HTR-8/SVneo (cell line): ENCODE results near the gene TFF2.

Experiments
- DNase-seq: peaks from one replicate; pipeline ENCODE4 v3.0.0; 2011; ENCODE audit warnings: low spot score, mixed read lengths; ENCODE audit not compliant: insufficient read length
- FAIRE-seq: peaks from 2 replicates; lab custom pipeline; 2011; peaks lifted over from hg19 to GRCh38; lab: Jason Lieb, UNC

The TFF2 gene

DNA sequence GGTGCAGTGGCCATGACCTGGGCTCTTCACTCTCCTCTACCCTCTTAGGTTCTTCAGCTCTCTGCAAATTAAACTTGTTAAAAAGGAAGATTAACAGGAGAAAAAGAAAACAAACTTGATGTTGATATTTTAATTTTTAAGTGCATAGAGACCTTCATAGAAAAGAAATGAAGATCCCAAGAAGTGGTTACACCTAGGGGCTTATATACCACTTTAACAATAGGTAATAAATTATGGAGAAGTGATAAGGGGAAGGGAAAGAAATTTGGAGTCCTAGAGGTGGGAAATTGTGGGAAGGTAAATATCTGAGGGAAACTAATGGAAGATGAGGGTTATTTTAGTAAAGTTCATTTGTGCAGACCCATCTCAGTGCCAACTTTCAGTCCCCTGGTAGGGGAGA lies 19.1 kb downstream of the TFF2 start:
- DNase-seq (no peak), FAIRE-seq (no peak)

DNA sequence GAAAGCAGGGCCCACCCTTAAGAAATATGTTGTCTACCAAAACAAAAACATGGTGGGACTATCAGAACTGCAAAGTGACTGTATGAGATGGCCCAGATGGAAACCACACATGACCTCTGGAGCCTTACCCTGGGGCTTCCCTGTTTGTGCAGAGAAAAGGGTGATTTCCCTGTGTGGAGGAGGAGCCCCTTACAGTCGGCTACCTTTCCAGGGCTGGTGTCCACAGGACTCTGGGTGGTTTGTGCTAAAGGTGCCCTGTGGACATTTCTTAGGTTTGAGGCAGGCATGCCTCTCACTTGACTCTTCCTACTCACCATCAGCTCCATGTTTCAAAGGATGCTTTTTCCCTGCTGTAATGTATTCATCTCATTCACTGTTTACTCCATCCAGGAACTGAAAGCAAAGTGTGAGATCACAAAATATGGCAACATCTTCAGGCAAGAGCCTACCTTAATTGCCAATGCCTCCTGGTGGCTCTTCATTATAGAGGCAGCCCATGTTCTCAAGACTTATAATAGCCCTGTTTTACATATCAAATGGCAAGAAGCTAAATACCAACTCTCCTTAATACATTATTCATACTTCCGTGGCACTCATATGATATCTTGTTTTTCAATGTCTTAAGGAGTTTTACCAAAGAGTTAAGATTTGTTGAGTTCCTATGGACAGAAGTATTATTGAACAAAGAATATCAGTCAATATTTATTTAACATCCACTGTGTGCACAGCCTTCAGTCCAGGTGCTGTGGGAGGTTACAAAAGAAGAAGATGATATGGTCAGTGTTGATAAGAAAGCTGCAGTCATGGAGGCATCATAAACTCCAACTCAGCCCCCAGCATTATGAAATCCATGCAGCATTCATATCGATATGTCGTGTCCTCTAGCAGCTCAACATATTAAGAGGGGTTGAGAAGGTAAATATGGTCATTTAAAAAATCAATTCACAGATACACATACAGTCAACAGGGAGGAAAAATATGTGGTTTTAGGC lies 20.1 kb downstream of the TFF2 start:
- DNase-seq (no peak), FAIRE-seq (no peak)

DNA sequence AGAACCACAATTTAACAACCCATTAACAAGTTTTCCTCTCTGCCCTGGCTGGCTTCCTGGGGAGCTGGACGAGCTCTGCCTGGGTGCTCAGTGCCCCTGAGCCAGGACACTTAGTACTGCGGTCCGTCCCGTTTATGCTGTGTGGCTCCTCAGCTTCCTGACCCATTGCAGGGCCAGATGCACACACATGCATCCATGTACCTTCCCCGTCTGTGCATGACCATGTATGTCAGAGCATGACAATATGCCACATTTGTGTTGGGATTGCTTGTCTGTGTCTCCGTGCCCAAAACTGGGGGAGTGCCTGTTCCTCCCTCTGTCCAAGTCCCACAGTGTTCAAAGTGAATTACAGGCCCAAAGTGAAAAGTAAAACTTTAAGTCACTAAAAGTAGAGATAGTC lies 25.9 kb downstream of the TFF2 start:
- DNase-seq (no peak), FAIRE-seq (no peak)

DNA sequence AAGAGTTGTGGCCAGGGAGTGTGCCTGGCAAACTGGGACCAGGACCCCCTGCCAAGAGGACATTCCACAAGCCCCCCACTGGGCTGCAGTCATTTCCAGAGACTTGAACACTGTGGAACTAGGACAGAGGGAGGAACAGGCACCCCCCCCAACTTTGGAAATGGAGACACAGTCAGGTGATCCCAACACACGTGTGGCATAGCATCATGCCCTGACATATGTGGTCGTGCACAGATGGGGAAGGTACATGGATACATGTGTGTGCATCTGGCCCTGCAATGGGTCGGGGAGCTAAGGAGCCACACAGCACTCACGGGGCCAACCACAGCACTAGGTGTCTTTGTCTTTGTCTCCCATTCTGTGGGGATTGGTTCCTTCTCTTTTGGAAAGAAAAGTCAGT lies 28.9 kb downstream of the TFF2 start:
- DNase-seq (no peak), FAIRE-seq (no peak)

DNA sequence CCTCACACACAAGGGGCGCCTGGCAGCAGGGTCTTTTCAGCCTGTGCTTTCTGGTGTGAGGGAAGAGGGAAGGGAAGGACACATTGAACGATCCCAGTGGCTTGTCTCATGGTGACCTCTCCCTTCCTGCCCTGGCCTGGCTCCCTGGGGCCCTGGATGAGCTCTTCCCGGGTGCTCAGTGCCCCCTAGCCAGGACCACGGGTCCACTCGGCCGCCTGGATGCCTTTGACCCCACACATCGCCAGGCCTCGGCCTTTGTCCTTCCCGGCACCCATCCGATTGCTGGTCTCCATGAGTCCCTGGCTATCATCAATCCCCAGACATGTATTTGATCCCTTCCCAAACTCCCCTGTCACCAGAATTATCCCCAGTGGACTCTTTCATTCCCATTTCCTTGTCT lies 29.6 kb downstream of the TFF2 start:
- DNase-seq, result no peak
- no peak for FAIRE-seq

DNA sequence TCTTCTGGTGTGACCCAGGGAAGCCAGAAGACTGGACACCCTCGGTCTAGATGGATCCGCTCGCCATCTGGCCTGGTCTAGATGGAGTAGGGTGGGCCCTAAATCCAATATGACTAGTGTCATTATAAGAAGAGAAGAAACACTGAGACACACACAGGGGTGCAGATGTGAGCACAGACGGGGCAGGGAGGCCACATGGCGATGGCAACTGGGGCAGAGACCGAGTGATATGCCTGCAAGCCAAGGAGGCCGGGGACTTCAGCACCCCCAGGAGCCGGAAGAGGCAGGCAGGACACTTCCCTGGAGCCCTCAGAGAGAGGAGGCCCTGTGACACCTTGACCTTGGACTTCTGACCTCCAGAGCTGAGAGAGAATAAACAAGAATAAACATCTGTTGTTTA lies 30.0 kb downstream of the TFF2 start:
- no peak for DNase-seq
- FAIRE-seq, result no peak

DNA sequence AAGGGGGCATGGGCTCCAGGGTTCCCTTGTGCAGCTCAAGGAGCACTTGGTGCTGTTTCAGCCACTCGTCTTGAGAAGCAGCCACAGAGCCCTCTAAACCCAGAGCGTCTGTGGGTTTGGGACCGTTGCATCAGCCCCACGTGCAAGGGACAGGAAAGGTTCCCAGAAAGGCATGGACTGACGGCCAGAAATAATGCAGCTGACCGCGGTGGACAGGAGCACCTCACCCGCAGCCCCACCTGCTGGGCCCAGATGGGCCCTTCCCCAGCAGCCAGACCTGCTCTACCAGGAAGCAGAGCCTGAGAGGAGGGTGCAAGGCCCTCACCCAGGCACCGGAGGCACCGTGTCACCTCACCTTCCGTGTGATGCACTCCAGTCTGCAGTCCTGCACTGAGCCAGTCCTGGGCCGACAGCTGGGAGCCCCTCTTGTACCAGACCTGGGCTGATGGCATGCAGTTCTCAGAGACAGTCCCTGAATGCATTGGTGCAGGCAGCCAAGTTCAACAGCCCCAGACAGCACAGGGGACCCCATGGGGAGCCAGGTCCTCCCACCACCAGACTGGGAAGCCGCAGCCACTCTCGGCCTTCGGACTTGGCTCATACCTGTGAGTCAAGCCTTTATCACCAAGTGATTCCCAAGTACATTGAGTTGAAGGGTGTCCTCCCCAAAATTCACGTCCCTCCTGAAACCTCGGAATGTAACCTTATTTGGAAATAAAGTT lies 30.8 kb downstream of the TFF2 start:
- no peak for FAIRE-seq
- no peak for DNase-seq

DNA sequence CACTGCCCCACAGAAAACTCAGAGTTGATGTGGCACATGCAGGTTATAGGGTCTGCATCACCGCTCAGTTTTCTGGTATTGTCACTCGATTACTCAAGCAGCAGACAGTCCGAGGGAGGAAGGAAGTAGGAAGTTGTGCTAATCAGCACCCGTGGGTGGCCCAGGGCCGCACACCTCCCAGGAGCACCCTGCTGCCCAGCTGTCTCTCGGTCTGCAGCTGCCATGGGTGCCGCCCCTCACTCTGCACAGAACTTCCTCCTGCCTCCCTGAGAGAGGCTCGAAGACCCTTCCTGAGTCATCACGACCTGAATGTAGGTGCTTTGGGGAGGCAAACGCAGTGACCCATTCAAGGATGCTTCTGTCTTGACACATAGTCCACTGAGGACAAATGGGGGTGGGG lies 31.4 kb downstream of the TFF2 start:
- DNase-seq (no peak), FAIRE-seq (no peak)

DNA sequence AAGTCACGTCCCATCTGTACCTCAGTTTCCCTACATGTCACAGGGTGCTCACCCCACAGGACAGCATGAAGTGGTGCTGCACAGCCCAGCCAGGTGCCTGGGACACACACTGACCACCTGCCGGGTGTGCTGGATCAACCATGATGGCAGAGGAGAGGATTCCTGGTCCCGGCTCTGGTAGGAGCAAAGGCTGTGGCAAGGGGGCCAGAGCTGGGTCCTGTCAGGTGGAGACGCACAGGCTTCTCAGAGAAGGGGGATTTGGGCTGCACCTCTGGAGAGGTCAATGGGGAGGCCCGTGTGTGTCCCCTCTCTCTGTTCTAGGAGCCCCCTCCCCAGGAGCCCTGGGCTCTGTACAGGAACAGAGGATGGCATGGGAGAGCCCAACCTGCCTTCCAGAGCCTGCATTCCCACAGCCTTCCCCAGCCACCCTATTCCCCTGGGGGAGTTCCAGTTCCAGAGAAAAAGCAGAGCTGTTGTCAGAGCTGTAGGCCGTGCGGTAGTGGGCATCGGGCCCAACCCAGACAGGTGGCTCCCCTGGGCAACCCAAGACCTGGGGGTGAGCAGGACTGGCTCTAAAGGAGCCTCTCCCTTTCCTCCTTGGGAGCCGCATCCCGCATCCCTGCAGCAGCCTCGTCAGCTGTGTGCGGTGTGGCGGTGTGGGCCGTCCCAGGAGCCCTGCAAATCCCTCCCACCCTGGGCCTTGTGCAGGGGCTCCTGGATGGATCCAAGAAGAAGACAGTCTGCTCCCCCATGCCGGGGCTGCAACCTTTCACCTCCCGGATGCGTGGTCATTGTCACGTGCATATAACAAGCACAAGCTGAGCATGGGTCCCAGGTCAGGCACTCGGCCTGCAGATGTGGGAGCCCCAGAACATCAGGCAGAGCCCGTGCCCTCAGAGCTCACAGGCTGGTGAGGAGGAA lies 32.7 kb downstream of the TFF2 start:
- FAIRE-seq (no peak), DNase-seq (no peak)

DNA sequence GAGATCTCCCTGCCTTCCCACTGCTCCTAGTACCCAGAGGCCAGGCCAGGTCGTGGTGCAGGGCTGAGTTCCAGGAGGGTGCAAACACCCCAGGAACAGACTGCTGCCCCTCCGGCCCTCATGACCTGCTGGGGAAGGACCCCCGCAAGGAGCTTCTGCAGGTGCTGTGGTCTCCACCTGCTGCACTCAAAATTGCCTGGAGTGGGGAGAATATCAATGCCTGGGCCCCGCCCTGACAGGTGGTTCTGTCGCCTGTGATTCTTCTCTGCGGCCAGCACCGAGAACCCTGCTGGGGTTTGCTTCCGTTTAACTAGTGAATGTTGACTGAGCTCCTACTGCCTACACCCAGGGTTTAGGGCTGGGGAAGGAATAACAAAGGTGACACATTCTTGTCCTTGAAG lies 33.5 kb downstream of the TFF2 start:
- no peak for DNase-seq
- FAIRE-seq, result no peak

DNA sequence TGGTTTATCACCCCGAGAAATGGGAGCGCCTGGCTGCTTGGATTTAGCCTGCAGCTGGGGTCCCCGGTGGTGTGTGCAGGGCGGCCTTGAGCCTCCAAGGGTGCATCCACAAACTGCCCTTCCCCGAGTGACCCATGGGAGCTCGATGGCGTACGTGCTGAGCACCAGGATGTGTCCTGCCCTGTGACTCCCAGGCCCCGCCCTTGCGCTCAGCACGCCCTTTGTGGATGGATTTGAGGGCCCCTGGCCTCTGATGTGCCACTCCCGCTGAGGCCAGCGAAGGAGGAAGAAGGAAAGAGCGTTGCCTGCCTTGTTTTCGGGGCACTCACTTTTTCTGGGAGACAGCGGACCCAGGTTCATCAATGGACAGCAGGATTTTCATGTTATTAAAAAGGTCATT lies 33.9 kb downstream of the TFF2 start:
- DNase-seq (no peak), FAIRE-seq (no peak)

DNA sequence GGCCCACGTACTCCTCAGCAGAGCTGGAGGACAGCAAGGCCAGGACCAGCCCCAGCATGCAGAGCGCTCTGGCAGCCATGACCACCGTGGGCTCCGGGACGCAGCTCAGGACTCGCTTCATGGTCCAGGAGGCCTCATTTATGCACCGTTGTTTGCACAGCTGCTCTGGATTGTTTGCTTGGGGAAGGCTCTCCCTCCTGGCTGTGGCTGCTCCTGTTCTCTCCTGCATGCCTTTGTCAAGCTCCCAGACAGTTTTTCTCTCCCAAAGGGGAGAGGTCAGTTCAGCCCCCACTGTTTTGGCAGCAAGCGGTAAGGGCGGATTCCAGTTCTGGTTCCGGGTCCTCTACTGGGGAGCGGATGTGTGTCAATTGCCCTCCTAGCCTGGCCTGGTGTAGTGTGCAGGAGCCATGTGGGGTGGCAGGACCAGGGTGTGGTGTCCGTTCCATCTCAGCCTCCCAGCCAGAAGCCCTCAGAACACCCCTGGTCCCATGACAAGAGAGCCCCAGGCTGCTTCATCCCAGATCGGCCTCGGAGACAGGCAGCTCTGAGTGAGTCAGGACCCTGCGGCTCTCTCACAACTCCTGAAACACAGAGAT lies 35.4 kb downstream of the TFF2 start, which contains the start of gene TFF3:
Gene TFF3, minus strand, starts transcription at position 114 of the 596 bp plus-strand sequence. Its CDS starts 35 bp downstream, at position 79.
- FAIRE-seq, result no peak

DNA sequence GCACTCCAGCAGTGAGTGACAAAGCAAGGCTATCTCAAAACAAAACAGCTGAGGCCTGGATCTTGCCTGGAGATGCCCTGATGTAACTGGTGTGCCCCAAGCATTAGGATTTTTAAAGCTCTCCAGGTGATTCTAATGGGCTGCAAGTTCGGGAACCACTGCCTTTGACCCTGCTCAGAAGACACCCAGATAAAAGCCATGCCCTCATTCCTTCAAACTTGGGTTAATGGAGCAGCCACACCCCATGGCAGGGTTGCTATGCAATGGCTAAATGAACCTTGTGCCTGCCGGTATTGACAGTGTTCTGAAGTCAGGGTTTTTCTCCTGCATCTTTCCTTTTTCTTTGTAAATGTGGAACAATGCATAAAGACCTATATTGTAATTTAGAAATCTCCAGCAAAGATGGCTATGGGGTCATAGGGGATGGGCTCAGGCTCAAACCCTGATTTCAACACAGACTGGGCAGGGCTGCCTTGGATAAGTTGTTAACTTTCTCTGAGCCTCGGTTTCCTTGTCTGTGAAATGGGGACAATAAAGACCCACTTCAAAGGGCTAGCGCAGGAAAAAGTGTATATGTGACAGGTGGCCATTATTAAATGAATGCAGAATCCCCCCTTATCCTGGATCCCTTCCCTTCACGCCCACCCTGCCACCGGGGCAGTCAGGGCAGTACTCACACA lies 36.0 kb downstream of the TFF2 start:
- no peak for FAIRE-seq
- no peak for DNase-seq

More for the DNA sequence above, 35.4 kb downstream of the TFF2 start, which contains the start of gene TFF3:
- DNase-seq, result no peak

DNA sequence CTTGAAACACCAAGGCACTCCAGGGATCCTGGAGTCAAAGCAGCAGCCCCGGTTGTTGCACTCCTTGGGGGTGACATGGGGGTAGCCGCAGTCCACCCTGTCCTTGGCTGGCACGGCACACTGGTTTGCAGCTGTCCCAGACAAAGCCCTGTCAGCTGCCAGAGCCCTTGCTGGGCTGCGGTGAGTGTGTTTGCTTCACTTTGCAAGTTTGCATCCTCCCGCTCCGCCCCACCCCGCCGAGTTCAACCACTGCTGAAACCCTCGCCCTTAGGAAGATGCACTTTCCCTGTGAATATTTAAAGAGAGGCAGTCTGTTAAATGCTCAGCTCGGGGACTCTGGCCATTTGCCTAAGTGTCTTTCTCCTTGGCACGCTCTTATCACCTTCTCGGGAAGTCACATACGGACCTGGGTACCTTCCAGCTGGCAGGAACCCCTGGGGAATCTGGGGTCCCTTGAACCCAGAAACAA lies 37.3 kb downstream of the TFF2 start:
- FAIRE-seq (no peak), DNase-seq (no peak)

DNA sequence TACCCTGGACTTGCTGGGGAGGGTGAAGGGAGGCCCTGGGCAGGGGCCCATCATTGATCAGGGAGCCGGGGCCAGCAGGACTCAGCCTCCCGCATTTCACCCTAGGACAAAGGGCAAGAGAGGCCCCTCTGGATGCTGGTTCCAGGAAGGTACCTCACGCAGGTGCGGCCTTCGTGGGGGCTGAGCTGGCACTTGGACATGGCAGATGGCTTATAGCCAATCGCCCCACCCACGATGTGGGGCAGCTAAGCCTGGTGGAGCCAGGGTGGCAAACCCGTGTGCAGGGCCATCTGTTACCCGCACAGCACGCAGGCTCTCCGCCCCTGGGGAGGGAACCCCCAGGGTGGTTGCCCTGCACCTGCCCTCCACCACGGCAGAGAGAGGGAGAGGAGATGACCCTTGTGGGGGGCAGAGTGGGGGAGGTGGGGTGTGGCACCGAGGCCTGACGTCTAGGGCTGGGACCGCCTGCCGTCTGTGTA lies 38.1 kb downstream of the TFF2 start:
- DNase-seq (no peak), FAIRE-seq (no peak)

DNA sequence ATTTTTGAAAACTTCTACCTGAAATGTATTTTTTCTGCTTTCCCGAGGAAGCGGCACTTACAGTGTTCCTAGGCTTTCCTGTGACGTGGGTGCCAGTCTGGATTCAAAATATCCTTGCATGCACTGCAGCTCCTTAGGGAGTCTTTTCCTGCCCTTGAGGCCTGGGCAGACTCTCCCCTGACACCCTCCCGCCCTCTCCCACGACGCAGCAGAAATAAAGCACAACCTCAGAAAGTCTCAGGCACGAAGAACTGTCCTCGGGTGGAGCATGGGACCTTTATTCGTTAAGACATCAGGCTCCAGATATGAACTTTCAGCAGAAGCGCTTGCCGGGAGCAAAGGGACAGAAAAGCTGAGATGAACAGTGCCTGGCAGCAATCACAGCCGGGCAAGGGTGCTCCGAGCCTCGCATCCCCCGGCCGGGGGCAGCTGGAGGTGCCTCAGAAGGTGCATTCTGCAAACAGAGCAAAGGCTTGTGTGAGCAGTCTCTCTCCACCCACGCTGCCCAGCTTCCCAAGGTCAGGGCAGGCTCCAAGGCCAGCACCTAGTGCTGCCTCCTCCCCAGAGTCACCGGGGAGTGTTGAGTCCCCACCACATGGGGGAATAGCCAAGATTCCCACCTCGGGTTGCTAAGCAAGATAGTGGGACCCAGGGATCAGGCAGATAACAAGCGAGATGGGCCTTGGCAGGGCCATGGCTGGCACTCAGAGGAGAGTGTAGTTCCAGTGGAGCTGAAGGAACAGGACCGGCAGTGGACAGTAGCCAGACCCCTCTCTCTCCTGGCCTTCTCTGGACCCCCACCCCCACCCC lies 38.8 kb downstream of the TFF2 start:
- no peak for FAIRE-seq
- no peak for DNase-seq

DNA sequence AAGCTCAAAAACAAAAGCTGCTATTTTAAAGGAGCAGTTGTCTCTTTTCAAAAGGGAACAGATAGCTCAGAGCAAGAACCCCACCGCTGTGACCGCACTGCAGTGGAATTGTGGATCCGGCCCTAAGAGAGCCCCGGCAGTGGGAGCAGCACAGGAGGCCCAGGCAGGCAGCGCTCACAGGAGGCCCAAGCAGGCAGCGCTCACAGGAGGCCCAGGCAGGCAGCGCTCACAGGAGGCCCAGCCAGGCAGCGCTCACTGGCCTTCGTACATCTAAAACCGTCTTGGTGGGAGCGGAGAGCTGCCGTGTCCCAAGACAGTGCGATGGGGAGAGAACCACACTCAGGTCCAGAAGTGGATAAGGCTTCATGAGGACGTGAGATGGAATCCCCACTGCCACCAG lies 39.6 kb downstream of the TFF2 start:
- FAIRE-seq (no peak), DNase-seq (no peak)

DNA sequence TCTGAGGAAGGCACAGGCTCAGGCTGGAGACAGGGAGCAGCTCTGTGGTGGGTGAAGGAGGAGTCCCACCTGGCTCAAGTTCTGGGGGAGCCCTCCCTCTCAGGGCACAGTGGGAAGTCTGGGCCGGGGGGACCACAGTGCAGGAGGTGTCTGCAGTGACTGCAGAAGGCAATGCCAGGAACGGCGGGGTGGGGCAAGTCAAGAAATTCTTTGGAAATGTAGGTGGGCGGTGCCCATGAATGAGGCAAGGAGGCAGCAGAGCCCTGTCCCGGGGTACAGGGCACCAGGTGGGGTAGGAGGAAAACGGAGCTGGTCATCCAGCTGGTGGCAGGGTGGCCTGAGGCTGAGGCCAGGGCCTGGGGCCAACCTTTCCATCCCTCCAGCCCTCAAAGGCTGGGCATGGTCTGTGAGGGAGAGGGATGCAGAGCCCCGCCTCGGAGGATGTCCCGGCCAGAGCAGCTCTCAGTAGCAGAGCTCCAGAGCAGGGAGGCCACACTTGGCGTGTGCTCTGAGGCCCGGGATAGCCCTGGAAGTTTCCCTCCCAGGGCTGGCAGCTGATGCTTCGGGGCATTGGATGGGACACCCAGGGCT lies 40.3 kb downstream of the TFF2 start:
- DNase-seq (no peak), FAIRE-seq (no peak)
